ENCODE measurements around the gene NKAIN2.
"Not testable (repeated sequence)": the region's sequence is repeated elsewhere in the genome, so short reads cannot be mapped to it uniquely, and the experiment has no call there.

Gene NKAIN2

GRCh38 chr6:124539096-124539495, 735.4 kb downstream of the NKAIN2 start:
- no peak overlapping the region for H3K27ac ChIP-seq

GRCh38 chr6:124541573-124541972, 737.9 kb downstream of the NKAIN2 start:
- TF ChIP-seq CTCF (IDR thresholded peaks at IDR 0.05) (no peak), ZFX (IDR thresholded peaks at IDR 0.05; ENCODE audit: borderline replicate concordance) (no peak)
- no peak overlapping the region for H3K27ac ChIP-seq

More at GRCh38 chr6:124539096-124539495, 735.4 kb downstream of the NKAIN2 start:
- TF ChIP-seq ZFX (IDR thresholded peaks at IDR 0.05; ENCODE audit: borderline replicate concordance) (no peak), CTCF (IDR thresholded peaks at IDR 0.05) (no peak)

DNA sequence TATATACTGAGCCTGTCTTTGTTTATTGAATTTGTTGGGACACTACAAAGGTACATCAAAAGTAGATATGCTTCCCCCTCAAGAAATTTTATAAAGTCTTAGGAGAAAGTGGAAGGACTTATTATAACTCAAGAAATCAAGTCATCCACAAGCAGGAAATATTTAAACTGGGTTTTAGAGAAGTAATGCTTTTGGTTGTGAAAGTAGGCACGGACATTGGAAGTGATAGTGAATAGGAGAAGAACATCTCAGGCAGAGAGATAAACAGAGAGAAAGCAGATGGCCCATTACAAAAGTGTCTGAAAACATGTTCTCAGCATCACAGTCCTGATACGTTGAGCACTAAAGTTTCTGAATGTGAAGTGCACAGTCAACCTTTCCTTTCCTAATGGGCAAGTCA, 742.9 kb downstream of the NKAIN2 start:
- no peak overlapping the region for H3K27ac ChIP-seq
- TF ChIP-seq CTCF (IDR thresholded peaks at IDR 0.05): no peak
- no peak for TF ChIP-seq ZFX (IDR thresholded peaks at IDR 0.05; ENCODE audit: borderline replicate concordance)

DNA sequence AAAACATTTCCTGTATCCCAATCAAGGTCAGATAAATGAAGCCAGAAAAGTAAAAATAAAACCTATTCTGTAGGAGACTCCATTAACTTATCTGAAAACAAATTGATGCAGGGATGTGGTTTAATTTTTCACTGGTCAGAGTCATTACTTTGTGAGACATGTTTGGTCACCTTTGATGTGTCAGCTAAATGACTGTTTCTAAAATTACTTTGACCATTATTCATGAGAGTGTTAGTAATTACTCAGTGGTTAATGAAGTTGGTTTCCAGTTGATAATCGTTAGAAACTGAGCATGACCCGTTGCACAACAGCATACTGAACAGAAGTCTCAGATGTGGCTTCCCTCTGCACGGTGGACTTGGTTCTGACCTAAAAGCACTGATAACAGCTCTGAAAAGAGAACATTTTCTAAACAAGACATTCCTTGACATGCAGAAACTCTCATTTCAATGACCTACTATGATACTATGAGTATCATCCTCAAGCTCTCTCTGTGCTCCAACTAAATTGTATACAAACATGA, 748.1 kb downstream of the NKAIN2 start:
- TF ChIP-seq ZFX (IDR thresholded peaks at IDR 0.05; ENCODE audit: borderline replicate concordance): no peak
- no peak for TF ChIP-seq CTCF (IDR thresholded peaks at IDR 0.05)
- no peak overlapping the region for H3K27ac ChIP-seq

DNA sequence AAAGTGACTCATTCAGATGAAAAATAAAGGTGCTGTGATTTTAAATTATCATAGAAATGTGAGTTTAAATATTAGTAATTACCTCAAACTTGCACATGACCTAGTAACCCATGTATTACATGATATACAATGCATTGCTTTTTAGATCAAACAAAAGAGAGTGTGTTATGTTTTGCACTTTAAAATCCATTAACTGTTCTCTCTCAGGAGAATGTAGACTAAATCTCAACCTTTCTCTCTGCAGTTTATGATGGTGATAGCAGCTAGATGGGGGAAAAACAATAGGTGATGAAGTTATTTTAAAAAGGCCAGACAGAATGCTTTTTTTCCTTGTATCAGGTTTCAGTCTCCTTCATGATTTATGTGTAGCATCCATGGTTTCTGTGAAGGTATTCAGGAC, 754.2 kb downstream of the NKAIN2 start:
- TF ChIP-seq ZFX (IDR thresholded peaks at IDR 0.05; ENCODE audit: borderline replicate concordance) (no peak), CTCF (IDR thresholded peaks at IDR 0.05) (no peak)
- no peak overlapping the region for H3K27ac ChIP-seq

DNA sequence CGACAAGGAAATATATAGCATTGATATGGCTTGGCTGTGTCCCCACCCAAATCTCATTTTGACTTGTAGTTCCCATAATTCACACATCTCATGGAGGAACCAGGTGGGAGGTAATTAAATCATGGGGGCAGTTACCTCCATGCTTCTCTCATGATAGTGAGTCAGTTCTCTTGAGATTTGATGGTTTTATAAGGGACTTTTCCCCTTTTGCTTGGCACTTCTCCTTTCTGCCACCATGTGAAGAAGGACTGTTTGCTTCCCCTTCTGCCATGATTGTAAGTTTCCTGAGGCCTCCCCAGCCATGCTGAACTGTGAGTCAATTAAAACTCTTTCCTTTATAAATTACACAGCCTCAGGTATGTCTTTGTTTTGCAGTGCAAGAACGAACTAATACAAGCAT, 756.4 kb downstream of the NKAIN2 start:
- not testable (repeated sequence) for H3K27ac ChIP-seq

- no peak for TF ChIP-seq CTCF (IDR thresholded peaks at IDR 0.05)
- no peak for TF ChIP-seq ZFX (IDR thresholded peaks at IDR 0.05; ENCODE audit: borderline replicate concordance)
Observed at GRCh38 chr6:124560873-124561567, 757.4 kb downstream of the NKAIN2 start.

More at GRCh38 chr6:124560873-124561567, 757.4 kb downstream of the NKAIN2 start:
- no peak overlapping the region for H3K27ac ChIP-seq

Measured in 22Rv1 (cell line).